Loucy (cell line): ENCODE data around the gene UNC119B.

Source experiments
- EZH2phosphoT487 ChIP-seq: fragments of 200-600 bp; IDR thresholded peaks from 2 replicates; pipeline ENCODE4 v1.6.1; 2018; ENCODE audit warnings: antibody characterized with exemption, mild to moderate bottlenecking, moderate library complexity, borderline replicate concordance
- TF ChIP-seq, protein P1 (sequence below): fragments of 200-600 bp; sonication (generic); conservative IDR thresholded peaks from 2 replicates; pipeline ENCODE4 v1.5.1; 2014; ENCODE audit warnings: mild to moderate bottlenecking, antibody characterized with exemption, low read length

DNA sequence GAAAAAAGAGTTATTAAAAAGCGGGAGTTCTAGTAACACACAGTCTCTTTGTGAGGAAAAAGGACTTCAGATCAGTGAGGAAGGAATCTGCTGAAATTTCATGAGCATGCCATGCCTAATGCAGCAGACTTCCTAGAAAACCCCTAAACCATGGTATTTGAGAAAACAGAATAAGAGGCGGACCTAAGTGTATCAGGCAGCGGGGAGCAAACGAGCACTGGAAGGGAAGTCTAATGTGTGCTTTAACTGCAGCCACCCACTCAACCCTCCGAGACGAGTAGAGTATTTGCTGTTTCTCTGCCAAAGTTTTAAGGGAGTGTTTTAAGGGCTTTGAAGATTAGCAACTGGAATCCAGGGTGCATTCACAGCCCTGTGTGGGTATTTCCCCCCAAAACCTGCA lies 51.8 kb downstream of the UNC119B start:
- TF ChIP-seq EZH2phosphoT487 = no peak
- TF ChIP-seq, protein P1, sequence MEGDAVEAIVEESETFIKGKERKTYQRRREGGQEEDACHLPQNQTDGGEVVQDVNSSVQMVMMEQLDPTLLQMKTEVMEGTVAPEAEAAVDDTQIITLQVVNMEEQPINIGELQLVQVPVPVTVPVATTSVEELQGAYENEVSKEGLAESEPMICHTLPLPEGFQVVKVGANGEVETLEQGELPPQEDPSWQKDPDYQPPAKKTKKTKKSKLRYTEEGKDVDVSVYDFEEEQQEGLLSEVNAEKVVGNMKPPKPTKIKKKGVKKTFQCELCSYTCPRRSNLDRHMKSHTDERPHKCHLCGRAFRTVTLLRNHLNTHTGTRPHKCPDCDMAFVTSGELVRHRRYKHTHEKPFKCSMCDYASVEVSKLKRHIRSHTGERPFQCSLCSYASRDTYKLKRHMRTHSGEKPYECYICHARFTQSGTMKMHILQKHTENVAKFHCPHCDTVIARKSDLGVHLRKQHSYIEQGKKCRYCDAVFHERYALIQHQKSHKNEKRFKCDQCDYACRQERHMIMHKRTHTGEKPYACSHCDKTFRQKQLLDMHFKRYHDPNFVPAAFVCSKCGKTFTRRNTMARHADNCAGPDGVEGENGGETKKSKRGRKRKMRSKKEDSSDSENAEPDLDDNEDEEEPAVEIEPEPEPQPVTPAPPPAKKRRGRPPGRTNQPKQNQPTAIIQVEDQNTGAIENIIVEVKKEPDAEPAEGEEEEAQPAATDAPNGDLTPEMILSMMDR = no peak
